GM21825 (cell line): ENCODE measurements around the gene NETO1.

Experiments used
- ATAC-seq: cut with Tn5 transposase; IDR thresholded peaks from one replicate; pipeline ENCODE4 v1.9.1; 2021; ENCODE audit warnings: mild to moderate bottlenecking, moderate library complexity; ENCODE audit not compliant: unreplicated experiment

Gene NETO1

GRCh38 chr18:72738136-72738535 lies 129.7 kb downstream of the NETO1 start:
- no peak for ATAC-seq

GRCh38 chr18:72727776-72728175 lies 140.0 kb downstream of the NETO1 start:
- no peak for ATAC-seq

GRCh38 chr18:72727038-72727655 lies 140.6 kb downstream of the NETO1 start:
- ATAC-seq = no peak

- ATAC-seq = no peak
Observed at GRCh38 chr18:72726201-72726600, 141.6 kb downstream of the NETO1 start.

GRCh38 chr18:72721330-72721729 lies 146.5 kb downstream of the NETO1 start:
- ATAC-seq = no peak

- no peak for ATAC-seq
Observed at GRCh38 chr18:72720116-72720515, 147.7 kb downstream of the NETO1 start.

- ATAC-seq = no peak
Observed at GRCh38 chr18:72704202-72704601, 163.6 kb downstream of the NETO1 start.

GRCh38 chr18:72700961-72701710 lies 166.7 kb downstream of the NETO1 start:
- ATAC-seq = no peak

GRCh38 chr18:72697706-72698105 lies 170.1 kb downstream of the NETO1 start:
- ATAC-seq = no peak

GRCh38 chr18:72692595-72692994 lies 175.2 kb downstream of the NETO1 start:
- no peak for ATAC-seq
